AG20443 (cell line): Measurements from ENCODE around the gene MMRN1.

Experiments
- DNase-seq: peaks from one replicate; pipeline ENCODE4 v3.0.0; 2012; ENCODE audit warnings: low spot score, mixed read lengths

MMRN1 gene

DNA sequence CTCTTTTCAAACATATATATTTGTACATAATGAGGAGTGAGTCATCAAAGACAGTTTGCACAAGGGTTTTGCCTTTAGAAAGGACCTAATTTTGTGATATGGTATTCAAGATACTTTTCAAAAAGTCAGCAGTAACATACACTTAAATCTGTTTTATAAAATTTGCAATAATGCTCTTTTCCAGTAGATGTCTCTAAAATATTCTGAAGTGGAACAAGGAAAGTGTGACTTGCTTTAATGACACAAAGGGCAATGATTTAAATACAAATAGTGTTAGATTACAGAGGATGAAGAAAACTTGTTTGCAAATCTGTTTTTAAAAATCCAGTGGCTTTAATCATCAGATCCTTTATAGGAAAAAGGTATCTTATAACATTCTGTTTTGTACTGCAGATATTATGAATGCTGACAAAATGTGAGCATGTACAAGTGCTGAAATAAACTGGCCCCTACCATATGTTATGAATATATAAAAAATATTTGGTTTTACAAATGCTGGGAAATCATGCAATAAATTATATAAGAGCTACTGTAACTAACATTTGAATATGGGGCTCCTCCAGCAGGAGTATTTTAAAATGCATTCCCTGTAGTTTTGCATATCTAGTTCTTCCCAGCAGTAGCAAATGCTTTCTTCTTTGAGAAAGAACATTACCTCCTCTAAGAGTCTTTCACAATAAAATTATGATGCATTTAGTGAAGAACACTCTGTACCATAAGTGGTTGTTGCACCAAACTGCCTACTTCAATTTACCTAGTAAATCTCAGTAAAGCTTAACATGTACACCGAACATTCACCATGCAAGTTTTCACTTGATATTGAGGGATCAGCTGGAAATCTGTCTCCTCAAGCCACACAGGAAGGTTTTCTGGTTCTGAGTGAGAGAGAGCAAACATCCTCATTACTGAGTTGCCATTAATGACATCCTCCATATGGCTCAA lies 20.2 kb downstream of the MMRN1 start:
- no peak for DNase-seq

DNA sequence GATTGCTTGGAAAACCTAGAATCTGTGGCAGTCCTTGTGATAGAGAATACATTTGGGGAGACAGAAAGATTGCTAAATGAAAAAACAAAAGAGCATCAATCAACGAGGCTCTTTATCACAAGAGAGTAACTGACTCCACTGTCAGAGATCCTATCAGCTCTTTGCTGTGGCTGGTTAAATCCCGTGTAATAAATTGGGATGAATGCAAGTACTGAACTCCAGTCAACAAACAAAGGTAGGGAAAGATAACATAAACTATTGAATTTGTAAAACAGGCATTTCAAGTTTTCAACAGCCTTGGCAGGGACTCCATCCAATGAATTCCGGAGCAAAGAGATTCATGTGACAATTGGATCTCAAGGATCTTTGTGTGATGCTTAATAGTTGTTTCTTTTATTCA lies 21.3 kb downstream of the MMRN1 start:
- no peak for DNase-seq

DNA sequence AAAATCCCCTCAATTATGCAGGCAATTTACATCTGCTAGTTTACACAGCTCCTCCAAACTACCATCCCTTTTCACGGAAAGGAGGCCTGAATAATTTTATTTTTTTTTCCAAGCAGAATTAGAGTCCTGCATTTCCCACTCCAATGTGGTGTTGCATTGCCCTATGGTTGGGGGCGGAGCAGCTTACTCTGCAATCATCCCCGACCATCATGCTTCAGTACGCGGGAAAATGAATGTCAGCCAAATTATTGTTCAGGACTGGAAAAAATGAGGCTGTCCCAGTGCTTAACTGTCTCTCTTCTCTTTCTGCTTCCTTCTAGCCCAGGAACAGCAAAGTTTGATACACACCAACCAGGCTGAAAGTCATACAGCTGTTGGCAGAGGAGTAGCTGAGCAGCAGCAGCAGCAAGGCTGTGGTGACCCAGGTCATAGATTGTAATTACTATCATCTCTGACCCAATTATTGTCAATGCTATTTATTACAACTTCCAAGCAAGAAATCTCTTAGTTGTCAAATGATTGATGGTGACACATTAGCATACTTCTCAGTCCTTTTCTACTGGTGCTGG lies 28.3 kb downstream of the MMRN1 start:
- DNase-seq, result no peak

DNA sequence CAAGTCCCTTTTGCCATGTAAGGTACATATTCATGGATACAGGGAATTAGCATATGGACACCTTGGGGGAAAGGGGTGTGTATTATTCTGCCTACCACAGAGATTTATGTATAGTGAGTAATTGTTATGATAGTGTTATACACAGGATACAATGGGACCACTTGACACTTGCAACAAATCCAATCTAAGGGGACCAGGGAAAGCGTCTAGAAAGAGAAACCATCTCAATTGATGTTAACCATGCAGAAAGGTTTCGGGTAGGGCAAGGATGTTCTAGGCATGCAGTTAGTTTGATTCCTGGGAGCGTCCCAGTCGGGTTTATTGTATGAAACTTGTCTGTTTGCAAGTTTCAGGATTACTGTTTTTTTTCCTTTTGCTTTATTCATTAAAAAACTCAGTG lies 34.2 kb downstream of the MMRN1 start:
- no peak for DNase-seq

DNA sequence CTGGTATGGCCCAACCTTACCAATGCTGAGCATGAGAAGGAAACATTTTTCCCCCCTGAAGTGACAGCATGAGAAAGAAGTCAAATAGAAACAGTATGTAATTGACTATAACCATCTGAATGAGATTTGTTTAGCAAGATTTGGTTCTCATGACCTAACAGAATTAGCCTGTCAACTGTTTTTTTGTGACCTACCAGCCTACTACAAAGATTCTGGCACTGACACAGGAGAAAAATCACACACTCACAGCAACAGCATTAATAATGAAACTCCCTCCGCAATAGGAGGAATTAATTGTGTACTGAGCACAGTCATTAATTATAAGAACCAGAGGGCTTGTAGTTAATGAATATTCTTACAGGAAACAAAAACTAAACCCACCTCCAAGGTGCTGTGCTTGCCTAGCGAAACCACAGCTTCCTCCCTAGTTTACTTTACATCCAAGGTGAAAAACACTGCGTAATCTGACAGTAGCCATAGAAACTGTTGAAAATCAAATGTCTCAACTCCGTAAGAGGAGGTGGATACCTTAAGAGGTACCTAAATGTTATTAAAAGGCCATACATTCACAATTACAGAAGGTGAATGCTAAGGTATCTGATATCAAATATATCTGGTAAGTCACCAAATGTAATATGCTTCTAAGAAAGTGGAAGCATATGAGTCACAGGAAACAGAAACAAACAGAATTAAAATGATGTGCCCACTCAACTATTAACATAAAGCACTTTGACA lies 34.9 kb downstream of the MMRN1 start:
- no peak for DNase-seq

DNA sequence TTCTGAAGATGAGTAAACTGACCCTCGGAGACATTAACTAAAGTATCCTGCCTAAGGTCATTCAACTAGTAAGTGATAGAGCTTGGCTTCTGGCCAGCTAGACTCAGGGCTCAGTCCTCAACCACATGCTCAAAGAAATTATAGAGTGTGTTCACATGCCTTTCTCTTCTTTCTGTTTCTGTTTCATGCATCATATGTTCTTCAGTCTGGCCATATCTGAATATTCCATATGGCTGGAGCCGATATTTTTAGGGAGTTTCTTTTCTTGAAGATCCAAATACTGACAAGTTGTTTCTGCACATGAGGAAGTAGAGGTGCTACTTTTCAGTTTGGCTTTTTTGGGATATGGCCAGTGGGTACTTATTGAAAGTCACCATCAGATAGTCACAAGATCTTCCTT lies 44.9 kb downstream of the MMRN1 start:
- no peak for DNase-seq

DNA sequence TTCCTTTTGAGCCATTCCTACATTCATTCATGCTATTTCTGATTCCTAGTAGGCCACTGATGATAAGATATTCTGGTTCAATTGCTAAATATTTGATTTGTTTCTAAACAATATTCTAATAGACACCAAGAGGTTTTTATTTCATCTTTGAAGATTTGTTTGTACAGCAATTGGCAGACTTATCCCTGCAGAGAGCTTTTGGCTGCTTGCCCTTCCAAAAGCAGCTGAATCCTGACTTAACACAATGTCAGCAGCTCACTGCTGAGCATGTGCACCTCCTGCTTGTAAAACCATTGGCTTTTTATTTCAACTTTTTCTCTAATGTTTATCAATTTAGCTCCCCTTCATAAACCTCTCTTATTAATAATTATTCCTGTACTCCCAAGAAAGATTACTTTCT lies 45.3 kb downstream of the MMRN1 start:
- no peak for DNase-seq

DNA sequence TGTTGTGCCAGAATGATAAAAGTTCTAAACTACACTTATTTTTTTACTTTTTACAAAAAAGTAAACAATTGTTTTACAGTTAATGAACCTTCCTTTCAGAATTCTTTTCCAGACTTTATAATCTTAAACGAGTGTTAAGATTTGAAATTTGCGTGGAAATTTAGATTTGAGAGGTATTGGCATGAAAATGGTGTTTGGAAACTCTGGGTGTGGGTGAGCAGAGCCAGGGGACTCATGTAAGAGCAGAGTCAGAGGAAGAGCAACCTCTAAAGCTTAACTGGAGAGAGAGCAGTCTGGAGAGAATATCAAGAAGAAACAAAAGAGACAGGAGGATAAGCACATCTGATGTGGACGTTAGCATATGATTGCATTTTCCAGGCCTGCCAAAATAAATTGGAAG lies 48.2 kb downstream of the MMRN1 start:
- no peak for DNase-seq

DNA sequence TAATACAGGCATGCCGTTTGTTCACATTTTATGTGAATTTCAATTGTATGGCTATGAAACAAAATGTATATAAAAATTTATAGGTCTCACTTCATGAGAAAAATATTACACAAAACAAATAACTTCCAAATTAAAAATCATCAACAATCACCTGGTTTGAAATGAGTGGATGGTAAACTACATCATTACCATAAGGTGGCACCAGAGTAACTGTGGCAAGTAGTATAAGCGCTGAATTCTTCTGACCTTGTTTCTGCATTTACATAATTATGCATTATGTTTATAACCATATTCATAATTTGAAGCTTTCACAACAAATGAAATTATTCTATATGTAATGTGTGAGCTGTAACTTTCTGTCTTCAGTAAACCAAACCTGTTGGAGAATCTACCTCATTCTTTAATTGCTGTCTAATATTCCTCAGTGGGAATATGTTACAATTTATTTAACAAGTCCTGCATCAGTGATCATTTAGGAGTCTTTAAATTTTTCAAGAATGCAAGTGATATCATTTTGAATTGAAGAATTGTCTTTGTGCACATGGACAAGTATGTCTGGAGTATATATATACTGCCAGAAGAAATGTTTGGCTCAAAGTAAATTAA lies 55.2 kb downstream of the MMRN1 start:
- no peak for DNase-seq

DNA sequence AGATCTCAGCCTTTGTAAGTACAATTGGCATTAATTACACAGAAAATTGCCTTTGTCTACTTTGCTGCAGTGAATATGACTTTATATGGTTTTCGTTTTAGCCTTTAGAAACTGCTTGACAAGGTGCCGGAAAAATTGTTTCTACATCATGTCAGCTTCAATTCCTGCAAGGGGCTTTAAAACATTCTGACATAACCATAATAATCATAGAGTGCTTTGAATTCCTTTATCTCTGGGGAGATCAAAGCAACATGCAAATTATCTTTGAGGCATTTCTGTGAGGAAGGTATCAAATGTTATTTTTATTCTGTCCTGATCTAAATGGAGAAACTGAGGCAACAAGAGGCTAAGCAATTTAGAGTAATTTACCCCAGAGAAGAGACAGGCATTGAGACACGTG lies 57.8 kb downstream of the MMRN1 start:
- DNase-seq, result no peak

DNA sequence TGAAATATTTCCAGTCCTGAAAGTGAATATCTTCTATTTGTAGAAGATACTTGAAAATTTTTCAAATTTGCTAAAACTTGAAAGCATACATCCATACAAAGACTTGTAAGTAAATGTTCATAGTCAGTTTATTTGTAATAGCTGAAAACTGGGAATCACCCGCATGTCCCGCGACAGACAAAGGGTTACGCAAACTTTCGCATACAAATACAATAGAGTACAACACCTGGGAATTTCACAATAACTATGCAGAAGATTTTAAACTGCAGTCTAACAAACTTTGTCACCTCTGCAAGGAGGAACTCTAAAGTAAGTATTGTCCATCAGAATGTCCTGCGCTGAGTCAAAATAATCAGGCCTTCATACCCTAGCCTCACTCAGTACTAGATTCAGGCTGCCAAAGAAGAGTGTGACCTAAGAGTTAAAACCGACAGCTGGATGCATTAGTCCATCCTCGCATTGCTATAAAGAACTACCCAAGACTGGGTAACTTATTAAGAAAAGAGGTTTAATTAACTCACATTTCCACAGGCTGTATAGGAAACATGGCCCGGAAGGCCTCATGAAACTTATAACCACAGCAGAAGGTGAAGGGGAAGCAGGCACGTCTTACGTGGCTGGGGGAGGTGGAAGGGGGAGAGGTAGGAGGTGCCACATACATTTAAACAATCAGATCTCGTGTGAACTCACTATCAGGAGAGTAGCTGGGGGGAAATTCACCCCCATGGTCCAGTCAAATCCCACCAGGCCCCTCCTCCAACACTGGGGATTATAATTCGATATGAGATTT lies 60.4 kb downstream of the MMRN1 start:
- DNase-seq, result no peak

DNA sequence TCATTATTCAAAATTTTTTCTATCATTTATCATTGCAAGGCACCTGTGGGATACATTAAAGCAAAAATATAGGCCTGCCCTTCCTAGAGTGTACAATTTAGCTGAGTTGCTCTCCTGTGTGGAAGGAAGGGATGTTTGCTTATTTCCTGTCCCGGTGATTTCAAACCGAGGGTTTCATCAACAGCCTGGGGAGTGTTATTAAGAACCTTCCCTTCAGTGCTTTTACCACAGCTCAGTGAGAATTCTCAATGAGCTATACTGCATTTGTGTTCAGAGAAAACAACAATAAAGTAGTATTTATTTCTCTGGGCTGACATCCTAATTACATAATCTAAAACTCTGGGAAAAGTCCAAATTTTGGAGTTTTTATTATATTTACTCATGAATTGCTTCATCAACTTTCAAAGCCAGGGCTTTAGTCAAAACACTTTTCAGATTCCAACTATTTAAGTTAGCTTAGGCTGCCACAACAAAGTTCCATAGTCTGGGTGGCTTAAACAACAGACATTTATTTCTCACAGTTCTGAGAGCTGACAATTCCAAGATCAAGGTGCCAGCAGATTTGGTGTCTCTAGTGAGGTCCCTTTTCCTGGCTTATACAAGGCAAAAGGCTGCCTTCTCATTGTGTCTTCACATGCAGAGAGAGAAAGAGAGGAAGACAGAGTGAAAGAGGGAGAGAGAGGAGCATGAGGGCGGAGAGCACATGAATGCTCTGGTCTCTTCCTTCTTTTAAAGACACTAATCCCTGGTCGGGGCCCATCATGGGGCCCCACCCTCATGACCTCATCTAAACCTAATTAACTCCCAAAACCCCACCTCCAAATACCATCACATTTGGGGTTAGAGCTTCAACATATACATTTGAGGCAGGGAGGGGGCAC lies 62.6 kb downstream of the MMRN1 start:
- DNase-seq, result no peak

DNA sequence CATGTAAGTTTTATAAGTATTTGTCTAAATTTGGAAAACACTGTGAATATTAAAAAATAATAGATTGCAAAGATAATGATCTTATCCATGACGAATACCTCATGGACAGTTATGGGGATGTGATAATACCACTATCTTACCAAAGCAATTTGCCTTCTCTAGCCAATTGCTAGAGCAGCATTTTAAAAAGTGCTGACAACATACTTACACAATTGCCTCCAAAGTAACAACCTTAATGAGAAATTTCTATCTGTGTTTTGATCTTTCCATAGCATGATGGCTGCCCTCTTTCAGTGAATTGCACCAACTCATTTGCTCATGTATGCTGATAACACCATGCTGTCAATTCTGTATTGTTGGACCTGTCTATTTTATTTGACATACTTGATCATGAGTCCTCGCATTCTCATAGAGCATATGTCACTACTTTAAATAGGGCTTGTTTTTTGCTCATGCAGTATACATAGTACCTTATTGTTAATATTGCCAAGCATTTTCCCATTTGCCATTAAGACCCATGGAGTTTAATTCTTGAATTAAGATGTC lies 87.2 kb downstream of the MMRN1 start:
- no peak for DNase-seq

DNA sequence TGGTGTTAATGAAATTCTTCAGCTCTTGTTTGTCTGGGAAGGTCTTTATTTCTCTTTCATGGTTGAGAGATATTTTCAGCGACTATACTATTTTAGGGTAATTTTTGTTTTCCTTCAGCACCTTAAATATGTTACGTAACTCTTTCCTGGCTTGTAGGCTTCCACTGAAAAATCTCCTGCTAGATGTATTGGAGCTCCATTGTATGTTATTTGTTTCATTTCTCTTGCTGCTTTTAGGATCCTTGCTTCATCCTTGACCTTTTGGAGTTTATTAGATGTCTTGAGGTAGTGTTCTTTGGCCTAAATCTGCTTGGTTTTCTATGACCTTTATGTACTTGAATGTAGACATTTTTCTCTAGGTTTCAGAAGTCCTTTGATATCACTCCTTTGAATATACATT lies 93.6 kb downstream of the MMRN1 start:
- DNase-seq, result no peak

DNA sequence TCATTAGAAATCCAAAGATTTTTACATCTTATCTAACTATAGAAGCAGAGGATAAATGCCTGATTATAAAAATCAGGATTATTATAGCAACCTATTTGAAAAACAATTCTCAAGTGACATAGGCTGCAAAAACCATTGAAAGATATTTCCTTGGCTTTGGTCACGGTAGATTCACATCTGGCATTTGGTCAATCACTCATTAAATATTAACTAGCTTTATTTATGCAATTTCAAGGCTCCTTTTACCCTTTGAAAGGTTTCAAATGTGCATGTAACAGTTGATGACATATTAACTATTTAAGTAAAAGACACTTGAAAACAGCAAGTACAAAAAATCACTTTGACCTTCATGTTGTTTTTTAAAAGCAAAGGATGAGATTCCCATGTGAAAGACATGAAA lies 98.1 kb downstream of the MMRN1 start:
- DNase-seq, result no peak

DNA sequence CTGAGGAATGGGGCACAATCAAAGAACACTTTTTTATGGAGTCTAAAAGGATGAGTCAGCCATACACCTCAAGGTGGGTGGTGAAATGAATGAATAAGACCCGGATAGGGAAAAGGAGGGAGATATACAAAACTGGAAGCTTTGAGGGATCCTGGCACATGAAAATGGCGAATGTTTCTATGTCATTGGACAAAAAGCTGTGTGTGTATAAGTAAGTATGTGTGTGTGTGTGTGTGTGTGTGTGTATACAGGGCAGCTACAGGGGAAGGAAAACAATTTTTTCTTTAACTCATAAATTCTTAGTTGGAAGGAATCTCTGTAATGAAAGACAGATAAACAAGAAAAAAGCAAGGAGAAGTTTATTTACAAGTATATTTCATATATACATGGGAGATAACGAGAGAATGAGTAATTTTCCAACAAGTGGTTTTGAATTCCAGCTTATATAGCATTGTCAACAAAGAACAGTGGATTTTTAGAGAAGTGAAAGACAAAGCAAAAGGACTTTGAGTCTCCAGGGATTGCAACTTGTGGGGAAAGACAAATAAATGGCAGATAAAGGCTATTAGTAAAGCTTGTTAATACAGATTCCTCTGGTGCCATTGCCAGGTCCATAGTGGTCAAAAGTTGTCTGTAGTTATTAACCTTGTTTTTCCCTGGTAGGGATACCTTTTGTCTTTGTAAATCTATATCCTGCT lies 99.7 kb downstream of the MMRN1 start:
- no peak for DNase-seq

DNA sequence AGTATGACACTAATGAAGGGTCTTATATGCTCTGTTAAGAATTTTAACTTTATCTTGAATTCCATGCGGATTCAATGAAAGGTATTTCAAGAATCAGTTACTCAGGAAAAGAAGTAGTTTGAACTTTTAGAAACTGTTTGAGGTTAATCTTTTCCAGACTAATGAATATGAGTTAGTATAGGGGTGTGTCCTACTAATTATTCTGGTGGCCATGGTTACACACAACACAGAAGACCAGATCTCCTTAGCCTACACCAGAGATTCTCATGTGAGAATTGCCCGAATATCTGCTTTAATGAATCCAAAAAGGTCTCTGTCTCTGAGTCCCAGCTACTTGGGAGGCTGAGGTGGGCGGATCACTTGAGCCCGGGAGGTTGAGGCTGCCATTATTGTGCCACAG lies 100.4 kb downstream of the MMRN1 start:
- DNase-seq, result no peak

DNA sequence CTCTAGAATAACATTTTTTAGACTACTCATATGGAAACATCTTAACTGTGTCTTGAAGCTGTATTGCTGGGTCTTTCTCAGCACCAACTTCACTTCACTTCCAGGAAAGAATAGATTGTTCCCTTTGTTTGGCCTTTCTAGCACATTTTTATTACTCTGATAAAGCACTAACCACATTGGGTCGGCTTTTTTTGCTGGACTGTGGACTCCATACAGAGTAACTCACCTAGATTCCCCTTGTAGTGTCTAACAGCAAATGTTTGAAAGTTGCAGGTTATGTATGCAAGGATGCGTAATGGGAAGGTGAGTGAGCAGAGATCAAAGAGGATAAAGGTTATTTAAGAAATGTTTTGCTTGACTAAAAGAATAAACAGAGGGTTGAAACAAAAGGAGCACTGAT lies 101.2 kb downstream of the MMRN1 start:
- DNase-seq, result no peak

DNA sequence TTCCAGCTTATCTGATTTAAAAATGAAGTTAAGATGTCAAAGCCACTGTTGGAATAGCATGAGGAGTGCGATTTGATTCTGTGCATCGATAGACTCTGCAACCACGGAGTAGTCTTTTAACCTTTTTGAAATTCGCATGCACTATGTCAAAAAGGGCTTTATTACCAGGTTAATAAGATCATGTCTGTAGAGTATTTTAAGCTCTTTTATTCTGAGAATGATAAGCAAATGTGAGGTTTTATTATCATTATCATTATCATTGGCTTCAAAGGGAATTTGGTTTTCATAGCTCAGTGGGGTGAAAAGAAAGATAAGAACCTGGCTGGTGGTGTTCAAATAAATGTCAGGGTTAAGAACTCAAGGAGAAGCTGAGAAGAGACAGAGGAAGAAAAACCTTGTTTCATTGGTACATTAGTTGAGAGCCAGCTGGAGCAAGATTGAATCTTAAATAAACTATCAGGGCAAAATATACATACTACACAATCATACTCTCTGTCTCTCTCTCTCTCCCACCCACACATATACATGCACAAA lies 102.6 kb downstream of the MMRN1 start:
- no peak for DNase-seq
